Measurements from ENCODE around the gene POLR2C. TPM values are rescaled to one million over a fixed set of nuclear protein-coding genes. Genes with fewer than 3 reads are reported as not detected.

The POLR2C gene
- total RNA-seq, 2 donors from 2014 or later, result 99.6 to 182 TPM

DNA sequence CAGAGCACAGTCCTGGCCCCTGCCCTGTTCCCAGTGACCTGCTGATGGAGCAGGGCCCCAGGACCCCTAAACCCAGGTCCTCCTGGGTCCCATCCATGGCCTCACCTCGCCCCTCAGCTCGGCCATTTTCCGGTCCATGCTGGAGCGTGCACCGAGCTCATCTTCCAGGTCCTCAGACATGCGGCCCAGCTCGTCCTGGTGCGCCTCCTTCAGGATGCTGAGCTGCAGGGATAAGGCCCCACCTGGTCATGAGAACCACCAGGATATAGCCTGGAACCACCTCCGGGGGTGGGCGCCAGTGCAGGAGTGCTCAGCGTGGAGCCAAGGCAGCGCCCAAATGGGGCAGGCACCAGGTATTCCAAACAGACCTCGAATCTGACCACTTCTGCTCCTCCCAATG lies 56.0 kb downstream of the POLR2C start:
- no peak for DNase-seq (ENCODE audit: low spot score)
- Histone ChIP-seq H3K27ac (no peak overlapping the region), H3K27me3 (replicated peaks; ENCODE audit: insufficient read depth) (no peaks in the 10 kb centered on the region), H3K4me3 (no peak overlapping the region), H3K36me3 (peaks cover 0 to 7% of the 10 kb centered on the region in 2 donors), H3K9me3 (no peaks in the 10 kb centered on the region), H3K4me1 (replicated peaks) (no peaks in the 10 kb centered on the region)
- TF ChIP-seq, protein P1, sequence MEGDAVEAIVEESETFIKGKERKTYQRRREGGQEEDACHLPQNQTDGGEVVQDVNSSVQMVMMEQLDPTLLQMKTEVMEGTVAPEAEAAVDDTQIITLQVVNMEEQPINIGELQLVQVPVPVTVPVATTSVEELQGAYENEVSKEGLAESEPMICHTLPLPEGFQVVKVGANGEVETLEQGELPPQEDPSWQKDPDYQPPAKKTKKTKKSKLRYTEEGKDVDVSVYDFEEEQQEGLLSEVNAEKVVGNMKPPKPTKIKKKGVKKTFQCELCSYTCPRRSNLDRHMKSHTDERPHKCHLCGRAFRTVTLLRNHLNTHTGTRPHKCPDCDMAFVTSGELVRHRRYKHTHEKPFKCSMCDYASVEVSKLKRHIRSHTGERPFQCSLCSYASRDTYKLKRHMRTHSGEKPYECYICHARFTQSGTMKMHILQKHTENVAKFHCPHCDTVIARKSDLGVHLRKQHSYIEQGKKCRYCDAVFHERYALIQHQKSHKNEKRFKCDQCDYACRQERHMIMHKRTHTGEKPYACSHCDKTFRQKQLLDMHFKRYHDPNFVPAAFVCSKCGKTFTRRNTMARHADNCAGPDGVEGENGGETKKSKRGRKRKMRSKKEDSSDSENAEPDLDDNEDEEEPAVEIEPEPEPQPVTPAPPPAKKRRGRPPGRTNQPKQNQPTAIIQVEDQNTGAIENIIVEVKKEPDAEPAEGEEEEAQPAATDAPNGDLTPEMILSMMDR (IDR thresholded peaks at IDR 0.05), result no peak
- TF ChIP-seq POLR2AphosphoS5 (IDR thresholded peaks at IDR 0.05) (no peak), POLR2A (IDR thresholded peaks at IDR 0.05) (no peak)
- WGBS, result 92% methylated on average over 13 of the region's 13 CpGs
- intact Hi-C loops (cut with DNase I), result loop anchor here (5.0 kb wide), 1 partner anchor 41 kb away; no protein-coding TSS in a partner anchor

DNA sequence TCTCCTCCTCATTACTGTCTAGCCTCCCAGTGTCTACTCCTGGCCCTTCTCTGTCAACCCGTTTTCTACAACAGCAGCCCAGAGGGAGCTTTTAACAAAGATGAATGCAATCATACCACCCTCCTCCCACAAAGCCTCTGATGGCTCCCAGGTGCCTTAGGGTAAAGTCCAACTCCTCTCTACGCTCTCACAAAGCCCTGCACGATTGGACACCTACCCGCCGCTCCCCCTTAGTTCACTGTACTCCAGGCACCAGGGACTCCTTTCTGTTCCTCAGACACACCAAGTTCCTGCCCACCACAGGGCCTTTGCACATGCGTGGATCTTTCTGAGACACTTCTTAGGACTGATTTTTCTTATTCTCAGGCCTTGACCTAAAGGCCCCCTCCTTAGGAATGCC lies 56.4 kb downstream of the POLR2C start:
- Histone ChIP-seq H3K4me3 (no peak overlapping the region), H3K9me3 (no peaks in the 10 kb centered on the region), H3K27me3 (replicated peaks; ENCODE audit: insufficient read depth) (no peaks in the 10 kb centered on the region), H3K27ac (no peak overlapping the region), H3K36me3 (peaks cover 0 to 7% of the 10 kb centered on the region in 2 donors), H3K4me1 (replicated peaks) (no peaks in the 10 kb centered on the region)
- TF ChIP-seq, protein P1 (IDR thresholded peaks at IDR 0.05), result no peak
- TF ChIP-seq POLR2AphosphoS5 (IDR thresholded peaks at IDR 0.05), result no peak
- no peak for TF ChIP-seq POLR2A (IDR thresholded peaks at IDR 0.05)
- 94% methylated on average over 6 of the region's 6 CpGs for WGBS
- DNase-seq (ENCODE audit: low spot score), result no peak
- intact Hi-C loops (cut with DNase I), result loop anchor here (5.0 kb wide), 1 partner anchor 42 kb away; no protein-coding TSS in a partner anchor

DNA sequence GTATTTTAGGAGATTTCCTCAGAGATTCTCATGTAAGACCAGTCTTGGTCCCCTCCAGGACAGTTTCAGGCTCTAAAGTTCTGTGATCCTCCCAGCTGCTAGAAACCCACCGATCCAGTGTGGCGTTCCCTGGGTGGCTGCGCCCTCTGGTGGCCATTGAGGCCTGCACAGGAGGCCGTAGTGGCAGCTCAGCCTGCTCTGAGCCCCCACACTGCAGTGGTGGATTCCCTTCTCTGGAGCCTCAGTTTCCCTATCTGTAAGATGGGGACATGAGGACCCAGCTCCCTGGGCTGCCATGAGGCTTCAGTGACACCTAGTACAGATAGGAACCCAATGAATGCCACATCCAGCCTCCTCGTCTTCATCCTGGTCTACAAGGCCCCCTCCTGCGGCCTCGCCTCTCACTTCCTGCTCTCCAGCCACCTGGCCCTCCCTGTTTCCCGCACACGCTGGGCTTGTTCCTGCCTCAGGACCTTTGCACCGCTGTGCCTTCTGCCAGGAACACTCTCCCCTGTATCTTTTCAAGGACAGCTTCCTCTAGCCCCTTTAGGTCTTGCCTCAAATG lies 57.4 kb downstream of the POLR2C start:
- Histone ChIP-seq H3K4me1 (replicated peaks) (no peaks in the 10 kb centered on the region), H3K36me3 (peaks cover 0 to 7% of the 10 kb centered on the region in 2 donors), H3K4me3 (no peak overlapping the region), H3K27me3 (replicated peaks; ENCODE audit: insufficient read depth) (no peaks in the 10 kb centered on the region), H3K9me3 (no peaks in the 10 kb centered on the region), H3K27ac (no peak overlapping the region)
- intact Hi-C loops (cut with DNase I), result loop anchor here (5.0 kb wide), 1 partner anchor 43 kb away; no protein-coding TSS in a partner anchor
- peak; percentile 63 for DNase-seq (ENCODE audit: low spot score)
- WGBS, result 35% methylated on average over 10 of the region's 10 CpGs
- no peak for TF ChIP-seq POLR2AphosphoS5 (IDR thresholded peaks at IDR 0.05)
- TF ChIP-seq, protein P1 (IDR thresholded peaks at IDR 0.05), result peak; percentile 82 to 93 (median 92)

Other genes starting within 250 kb of the POLR2C start
- gene ARL2BP, start 217.4 kb upstream of the POLR2C start, total RNA-seq, result 10 to 100 TPM; 62.3 to 81.4 TPM
- gene PLLP, start 178.0 kb upstream of the POLR2C start, total RNA-seq, result 10 to 100 TPM; 28.6 to 52.5 TPM
- under 1 TPM in 1 of 2 donors, not detected in 1; 0.51 TPM for gene CCL22, start 103.9 kb upstream of the POLR2C start, total RNA-seq
- 10 to 100 TPM; 30.2 to 52.6 TPM for gene CX3CL1, start 90.2 kb upstream of the POLR2C start, total RNA-seq
- gene CCL17, start 57.9 kb upstream of the POLR2C start, total RNA-seq, result not detected
- gene CIAPIN1, start 15.3 kb upstream of the POLR2C start, total RNA-seq, result 10 to 100 TPM; 20.1 to 40.3 TPM
- 10 to 100 TPM; 56.4 to 68.6 TPM for gene COQ9, start 15.2 kb upstream of the POLR2C start, total RNA-seq
- gene DOK4, start 23.8 kb downstream of the POLR2C start, total RNA-seq, result 10 to 100 TPM; 26.3 to 55.4 TPM
- 10 to 100 TPM; 22.5 to 26.8 TPM for gene CCDC102A, start 73.9 kb downstream of the POLR2C start, total RNA-seq
- gene ADGRG5, start 80.0 kb downstream of the POLR2C start, total RNA-seq, result 1 to 10 TPM in 1 of 2 donors, under 1 TPM in 1; 0.27 to 3.3 TPM
- gene ADGRG1, start 166.0 kb downstream of the POLR2C start, total RNA-seq, result 100 to 1,000 TPM in 1 of 2 donors, 10 to 100 TPM in 1; 78.5 to 347 TPM
- gene ADGRG3, start 205.6 kb downstream of the POLR2C start, total RNA-seq, result not detected
- gene DRC7, start 232.1 kb downstream of the POLR2C start, total RNA-seq, result 1 to 10 TPM in 1 of 2 donors, not detected in 1; 5.5 TPM